NCI-H1105 (cell line): ENCODE results near the gene ADAMTS10.
"Not testable (repeated sequence)": the region's sequence is repeated elsewhere in the genome, so short reads cannot be mapped to it uniquely, and the experiment has no call there.

Experiments used
- DNase-seq: peaks from one replicate; lab custom pipeline; 2025; lab: John Stamatoyannopoulos, UW

Gene ADAMTS10

GRCh38 chr19:8558325-8558724, 52.2 kb downstream of the ADAMTS10 start:
- DNase-seq: no peak

GRCh38 chr19:8557642-8558238, 52.8 kb downstream of the ADAMTS10 start:
- DNase-seq: no peak

GRCh38 chr19:8553729-8554128, 56.8 kb downstream of the ADAMTS10 start:
- DNase-seq: not testable (repeated sequence)

GRCh38 chr19:8552810-8553209, 57.7 kb downstream of the ADAMTS10 start:
- no peak for DNase-seq

- DNase-seq: no peak
Observed at GRCh38 chr19:8550070-8550469, 60.4 kb downstream of the ADAMTS10 start.

- DNase-seq: no peak
Observed at GRCh38 chr19:8545743-8546142, 64.8 kb downstream of the ADAMTS10 start.

GRCh38 chr19:8544168-8544567, 66.3 kb downstream of the ADAMTS10 start:
- no peak for DNase-seq

GRCh38 chr19:8539621-8540149, 70.8 kb downstream of the ADAMTS10 start:
- DNase-seq: no peak

GRCh38 chr19:8537099-8537498, 73.4 kb downstream of the ADAMTS10 start:
- DNase-seq: no peak

GRCh38 chr19:8536282-8536681, 74.2 kb downstream of the ADAMTS10 start:
- DNase-seq: no peak

GRCh38 chr19:8532225-8532624, 78.3 kb downstream of the ADAMTS10 start:
- no peak for DNase-seq

- DNase-seq: no peak
Observed at GRCh38 chr19:8531470-8531869, 79.0 kb downstream of the ADAMTS10 start.
